OCI-LY1 (cell line): ENCODE results near the gene GNS.

ENCODE experiments used
- H2AFZ ChIP-seq: fragments of 200-600 bp; sonication (generic), shearing (Covaris generic); 2 replicates; pipeline ENCODE4 v1.6.0; 2014; ENCODE audit warnings: antibody characterized with exemption, mild to moderate bottlenecking, low read length
- H3F3A ChIP-seq: fragments of 200-600 bp; sonication (generic), shearing (Covaris generic); 2 replicates; pipeline ENCODE4 v1.6.0; 2014; ENCODE audit warnings: mild to moderate bottlenecking, antibody characterized with exemption, low read length, moderate library complexity; ENCODE audit not compliant: insufficient read depth
- H3K27ac ChIP-seq: fragments of 200-600 bp; sonication (generic); 2 replicates; pipeline ENCODE4 v1.5.1; 2014; ENCODE audit warnings: low read length, mixed run types, mild to moderate bottlenecking, low read depth; ENCODE audit not compliant: poor library complexity, severe bottlenecking
- H3K27me3 ChIP-seq: fragments of 200-600 bp; sonication (generic); 2 replicates; pipeline ENCODE4 v1.6.0; 2014; ENCODE audit warnings: antibody characterized with exemption, mild to moderate bottlenecking, low read length, moderate library complexity; ENCODE audit not compliant: insufficient read depth
- H3K36me3 ChIP-seq: fragments of 200-600 bp; sonication (generic); 2 replicates; pipeline ENCODE4 v1.6.1; 2014; ENCODE audit warnings: mild to moderate bottlenecking, antibody characterized with exemption, low read length, moderate library complexity, mixed read lengths; ENCODE audit not compliant: insufficient read depth
- H3K4me1 ChIP-seq: fragments of 200-600 bp; sonication (generic); 2 replicates; pipeline ENCODE4 v1.5.1; 2014; ENCODE audit warnings: mild to moderate bottlenecking, low read length, moderate library complexity; ENCODE audit not compliant: insufficient read depth, severe bottlenecking
- H3K4me2 ChIP-seq: fragments of 200-600 bp; sonication (generic), shearing (Covaris generic); 2 replicates; pipeline ENCODE4 v1.6.1; 2014; ENCODE audit warnings: low read length
- H3K4me3 ChIP-seq: fragments of 200-600 bp; sonication (generic); 2 replicates; pipeline ENCODE4 v1.5.1; 2014; ENCODE audit warnings: low read length, low read depth, mild to moderate bottlenecking, mixed read lengths; ENCODE audit not compliant: poor library complexity, severe bottlenecking
- H3K79me2 ChIP-seq: fragments of 200-600 bp; shearing (Covaris generic); 2 replicates; pipeline ENCODE4 v1.6.1; 2016; ENCODE audit warnings: mixed run types, low read length, mixed read lengths; ENCODE audit not compliant: insufficient read depth
- H3K9ac ChIP-seq: fragments of 200-600 bp; sonication (generic), shearing (Covaris generic); 2 replicates; pipeline ENCODE4 v1.6.1; 2014; ENCODE audit warnings: mild to moderate bottlenecking, low read length, mixed read lengths
- H3K9me2 ChIP-seq: fragments of 200-600 bp; sonication (generic), shearing (Covaris generic); 2 replicates; pipeline ENCODE4 v1.6.1; 2014; ENCODE audit warnings: low read depth, mild to moderate bottlenecking, low read length, mixed read lengths
- H3K9me3 ChIP-seq: fragments of 200-600 bp; shearing (Covaris generic); 2 replicates; pipeline ENCODE4 v1.6.1; 2014; ENCODE audit warnings: low read length, mixed read lengths
- H4K20me1 ChIP-seq: fragments of 200-600 bp; sonication (generic), shearing (Covaris generic); 2 replicates; pipeline ENCODE4 v1.6.0; 2016; ENCODE audit warnings: mild to moderate bottlenecking, low read length; ENCODE audit not compliant: insufficient read depth
- EZH2 ChIP-seq: fragments of 200-600 bp; sonication (generic), shearing (Covaris generic); IDR thresholded peaks from 2 replicates; pipeline ENCODE4 v1.8.0; 2017; ENCODE audit warnings: borderline replicate concordance, mixed run types, mild to moderate bottlenecking, antibody characterized with exemption, low read length, moderate library complexity, mixed read lengths
- TF ChIP-seq, protein P1 (sequence below): fragments of 200-600 bp; sonication (generic), shearing (Covaris generic); IDR thresholded peaks from 2 replicates; pipeline ENCODE4 v1.5.1; 2017; ENCODE audit warnings: mild to moderate bottlenecking, antibody characterized with exemption, low read length, moderate library complexity, mixed read lengths

The GNS gene

DNA sequence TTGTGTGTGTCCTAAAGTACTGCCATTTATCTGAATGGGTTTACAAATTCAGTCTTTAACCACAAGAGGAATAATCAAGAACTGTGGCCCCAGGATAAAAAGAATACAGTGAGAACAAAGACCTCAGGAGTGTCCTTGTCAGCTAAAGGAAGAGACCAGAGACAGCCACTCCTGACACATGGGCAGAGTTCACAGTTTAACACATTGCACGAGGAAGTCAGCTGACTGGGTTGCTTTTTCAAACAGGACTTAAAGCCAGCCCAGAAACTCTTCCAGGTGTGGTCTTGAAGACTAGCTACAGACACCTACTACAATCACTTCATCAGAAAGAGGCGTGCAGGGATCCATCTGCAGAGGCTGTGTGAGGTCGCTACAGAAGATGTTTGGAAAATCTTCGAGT, 42.8 kb downstream of the GNS start:
- no peak for TF ChIP-seq EZH2
- TF ChIP-seq, protein P1, sequence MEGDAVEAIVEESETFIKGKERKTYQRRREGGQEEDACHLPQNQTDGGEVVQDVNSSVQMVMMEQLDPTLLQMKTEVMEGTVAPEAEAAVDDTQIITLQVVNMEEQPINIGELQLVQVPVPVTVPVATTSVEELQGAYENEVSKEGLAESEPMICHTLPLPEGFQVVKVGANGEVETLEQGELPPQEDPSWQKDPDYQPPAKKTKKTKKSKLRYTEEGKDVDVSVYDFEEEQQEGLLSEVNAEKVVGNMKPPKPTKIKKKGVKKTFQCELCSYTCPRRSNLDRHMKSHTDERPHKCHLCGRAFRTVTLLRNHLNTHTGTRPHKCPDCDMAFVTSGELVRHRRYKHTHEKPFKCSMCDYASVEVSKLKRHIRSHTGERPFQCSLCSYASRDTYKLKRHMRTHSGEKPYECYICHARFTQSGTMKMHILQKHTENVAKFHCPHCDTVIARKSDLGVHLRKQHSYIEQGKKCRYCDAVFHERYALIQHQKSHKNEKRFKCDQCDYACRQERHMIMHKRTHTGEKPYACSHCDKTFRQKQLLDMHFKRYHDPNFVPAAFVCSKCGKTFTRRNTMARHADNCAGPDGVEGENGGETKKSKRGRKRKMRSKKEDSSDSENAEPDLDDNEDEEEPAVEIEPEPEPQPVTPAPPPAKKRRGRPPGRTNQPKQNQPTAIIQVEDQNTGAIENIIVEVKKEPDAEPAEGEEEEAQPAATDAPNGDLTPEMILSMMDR = no peak
- no peak overlapping the region for H3K4me2 ChIP-seq

DNA sequence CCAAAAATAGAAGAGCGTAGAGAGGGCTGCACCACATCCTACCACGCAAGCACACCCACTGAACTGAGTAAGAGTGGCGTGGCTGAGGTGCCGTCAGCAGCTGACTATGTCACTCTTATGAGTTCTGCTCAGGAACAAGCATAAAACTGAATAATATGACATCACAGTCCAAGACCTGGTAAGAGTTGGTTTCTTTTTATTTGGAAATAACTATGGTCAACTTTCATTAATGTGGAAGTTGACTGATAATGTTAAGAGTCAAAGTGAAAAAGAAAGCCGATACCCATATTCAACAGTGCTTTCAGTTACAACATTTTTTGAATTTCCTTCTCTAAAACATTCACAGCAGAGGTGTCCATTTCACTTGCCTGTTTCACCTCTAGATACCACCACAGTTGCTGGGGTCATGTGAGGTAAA, 44.6 kb downstream of the GNS start:
- Histone ChIP-seq H3K9me3 (no peaks in the 10 kb centered on the region), H4K20me1 (no peaks in the 10 kb centered on the region), H2AFZ (no peak overlapping the region), H3K4me3 (no peak overlapping the region), H3K4me2 (no peak overlapping the region), H3K27ac (no peak overlapping the region), H3K4me1 (no peaks in the 10 kb centered on the region), H3K79me2 (no peaks in the 10 kb centered on the region), H3K36me3 (peaks cover 14% of the 10 kb centered on the region; the same call in 1 of the 2 replicates), H3K27me3 (no peaks in the 10 kb centered on the region), H3F3A (no peaks in the 10 kb centered on the region), H3K9ac (no peak overlapping the region), H3K9me2 (no peaks in the 10 kb centered on the region)
- no peak for TF ChIP-seq EZH2

More for the DNA sequence above, 42.8 kb downstream of the GNS start:
- no peaks in the 10 kb centered on the region for H3K79me2 ChIP-seq
- no peak overlapping the region for H3K4me3 ChIP-seq
- no peak overlapping the region for H2AFZ ChIP-seq
- H3K27ac ChIP-seq = no peak overlapping the region
- H3F3A ChIP-seq = no peaks in the 10 kb centered on the region
- H3K9me2 ChIP-seq = no peaks in the 10 kb centered on the region
- H3K36me3 ChIP-seq = peaks cover 20% of the 10 kb centered on the region; the same call in 1 of the 2 replicates
- H4K20me1 ChIP-seq = no peaks in the 10 kb centered on the region
- H3K9ac ChIP-seq = no peak overlapping the region
- H3K9me3 ChIP-seq = no peaks in the 10 kb centered on the region
- H3K4me1 ChIP-seq = no peaks in the 10 kb centered on the region
- H3K27me3 ChIP-seq = no peaks in the 10 kb centered on the region

DNA sequence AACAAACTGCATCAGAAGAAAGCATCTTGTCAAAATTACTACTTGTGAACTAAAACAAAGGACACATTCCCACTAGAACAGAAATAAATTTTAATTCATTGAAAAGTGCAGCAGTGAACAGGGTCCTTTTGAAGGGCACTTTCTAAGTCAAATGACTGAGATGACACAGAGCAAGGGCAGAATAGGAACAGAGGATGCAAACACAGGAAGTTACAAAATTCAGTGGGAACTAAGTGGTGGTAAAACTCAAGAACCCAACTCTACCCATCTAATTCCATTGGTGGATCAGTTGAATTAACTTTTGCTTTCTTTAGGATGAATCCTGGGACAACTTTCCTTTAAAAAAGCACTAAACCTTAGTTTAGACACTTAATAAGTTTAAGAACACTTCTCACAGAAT, 45.8 kb downstream of the GNS start:
- Histone ChIP-seq H3K9me2 (no peaks in the 10 kb centered on the region), H3K27me3 (no peaks in the 10 kb centered on the region), H3K4me3 (no peak overlapping the region), H3K9me3 (no peaks in the 10 kb centered on the region), H3K79me2 (no peaks in the 10 kb centered on the region), H3K4me2 (no peak overlapping the region), H3K27ac (no peak overlapping the region), H2AFZ (no peak overlapping the region), H3K36me3 (peaks cover 14% of the 10 kb centered on the region; the same call in 1 of the 2 replicates), H4K20me1 (no peaks in the 10 kb centered on the region), H3K9ac (no peak overlapping the region), H3K4me1 (no peaks in the 10 kb centered on the region), H3F3A (no peaks in the 10 kb centered on the region)
- TF ChIP-seq EZH2 = no peak
- TF ChIP-seq, protein P1 = no peak

DNA sequence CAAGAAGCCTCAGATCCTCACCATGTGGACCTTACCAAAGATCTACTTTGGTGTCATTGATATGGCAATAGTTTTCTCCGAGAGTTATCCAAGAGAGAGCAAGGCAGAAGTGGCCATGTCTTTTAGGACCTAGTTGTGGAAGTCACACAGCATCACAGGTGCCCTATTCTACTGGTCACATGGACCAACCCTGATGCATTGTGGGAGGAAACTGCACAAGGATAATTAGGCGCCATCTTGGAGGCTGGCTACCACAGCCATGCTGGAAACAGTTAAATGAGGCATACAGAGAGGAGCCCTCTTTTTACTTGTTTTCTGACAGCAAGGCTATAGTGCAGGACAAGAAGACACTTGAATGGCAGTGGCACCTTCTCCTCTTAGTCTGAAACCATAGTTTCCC, 49.8 kb downstream of the GNS start:
- H3K36me3 ChIP-seq = no peaks in the 10 kb centered on the region
- no peak overlapping the region for H2AFZ ChIP-seq
- H3K4me2 ChIP-seq = no peak overlapping the region
- H3K4me3 ChIP-seq = no peak overlapping the region
- H3K27ac ChIP-seq = no peak overlapping the region
- no peaks in the 10 kb centered on the region for H4K20me1 ChIP-seq
- H3K9ac ChIP-seq = no peak overlapping the region
- H3K9me3 ChIP-seq = no peaks in the 10 kb centered on the region
- TF ChIP-seq EZH2 = no peak
- TF ChIP-seq, protein P1 = no peak
- no peaks in the 10 kb centered on the region for H3K79me2 ChIP-seq
- H3K9me2 ChIP-seq = no peaks in the 10 kb centered on the region
- H3F3A ChIP-seq = no peaks in the 10 kb centered on the region
- H3K4me1 ChIP-seq = no peaks in the 10 kb centered on the region
- no peaks in the 10 kb centered on the region for H3K27me3 ChIP-seq
